Right ventricle myocardium superior (tissue), 1 donor: Measurements from ENCODE around the gene KCNH8. TPM values are rescaled to one million over a fixed set of nuclear protein-coding genes. Genes with fewer than 3 reads are reported as not detected.

Experiments used
- ATAC-seq: fragments of 200-7000 bp; cut with Tn5 transposase; one replicate; pipeline ENCODE4 v1.9.1; 2020; ENCODE audit warnings: mild to moderate bottlenecking; ENCODE audit not compliant: poor library complexity
- DNase-seq: peaks from one replicate; pipeline ENCODE4 v3.0.0-alpha.2; 2020
- intact Hi-C: fragments of 100-400 bp; cut with DNase I; formaldehyde crosslinking; loops from one replicate; pipeline ENCODE4 v1.11.2; 2022
- total RNA-seq: library from RNA; stranded (reverse); fragmentation: NEBNext Ultra II Directional; extraction: Animal tissue kit (Norgen Biotek cat#: 25700); gene quantifications from one replicate; pipeline ENCODE4 v1.2.1, GENCODE V29; 2021
- donor health status: DM: no; HTN: yes; CAD: no; lungs with severe emphysema.

The KCNH8 gene
- total RNA-seq, 1 donor from 2014 or later, result not detected

DNA sequence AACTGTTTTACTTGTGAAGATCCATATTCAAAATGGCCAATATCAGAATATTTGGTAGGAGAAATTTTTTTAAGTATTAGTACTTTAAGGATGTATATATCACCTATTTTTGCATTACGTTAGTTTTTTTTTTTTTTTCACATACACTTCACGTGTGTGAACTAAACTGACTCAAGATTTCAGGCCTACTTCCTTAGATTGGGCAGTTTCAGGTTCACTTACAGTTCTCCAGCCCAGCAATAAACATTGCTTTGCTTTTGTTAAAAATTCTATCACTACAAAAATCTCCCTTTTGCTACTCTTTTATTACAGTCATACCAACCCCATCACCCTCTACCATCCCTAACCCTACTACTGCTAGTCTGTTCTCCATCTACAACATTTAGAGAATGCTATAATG lies 183.6 kb downstream of the KCNH8 start:
- ATAC-seq (no peak), DNase-seq (no peak)
- intact Hi-C loops, result no loop called here

DNA sequence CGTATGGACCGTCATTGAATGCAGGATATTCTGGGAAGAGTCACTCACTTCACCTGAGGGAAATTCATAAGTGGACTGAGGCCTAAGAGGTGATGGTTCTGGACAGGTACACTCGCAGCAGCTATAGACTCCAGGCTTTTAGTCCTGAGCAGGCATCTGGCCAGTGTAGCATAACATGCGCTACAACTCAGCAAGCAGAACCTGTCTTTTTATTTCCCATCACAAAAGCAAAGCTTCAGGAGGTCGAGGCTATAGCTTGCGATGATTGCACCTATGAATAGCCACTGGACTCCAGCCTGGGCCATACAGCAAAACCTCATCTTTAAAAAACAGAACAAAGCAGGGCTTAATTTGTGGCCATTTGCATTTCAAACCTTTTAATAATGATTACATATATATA lies 185.8 kb downstream of the KCNH8 start:
- ATAC-seq, result no peak
- DNase-seq, result no peak
- intact Hi-C loops, result no loop called here

DNA sequence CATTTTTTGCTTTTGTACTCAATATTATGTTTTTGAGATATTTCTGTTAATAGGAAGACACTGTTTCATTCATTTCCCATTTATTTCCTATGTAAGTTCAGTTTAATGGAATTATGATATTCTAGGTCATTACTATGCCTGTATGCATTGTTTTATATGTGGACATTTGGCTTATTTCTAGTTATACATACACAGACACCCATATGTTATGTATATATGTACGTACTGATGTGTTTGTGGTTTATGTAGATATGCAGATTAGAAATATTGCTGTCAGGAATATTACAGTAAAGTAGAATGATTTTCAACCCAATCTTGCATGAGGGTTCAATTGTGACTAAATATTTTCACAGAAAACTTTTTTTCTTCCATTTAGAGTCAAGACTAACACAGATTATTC lies 190.5 kb downstream of the KCNH8 start:
- no peak for ATAC-seq
- DNase-seq, result no peak
- intact Hi-C loops, result no loop called here

DNA sequence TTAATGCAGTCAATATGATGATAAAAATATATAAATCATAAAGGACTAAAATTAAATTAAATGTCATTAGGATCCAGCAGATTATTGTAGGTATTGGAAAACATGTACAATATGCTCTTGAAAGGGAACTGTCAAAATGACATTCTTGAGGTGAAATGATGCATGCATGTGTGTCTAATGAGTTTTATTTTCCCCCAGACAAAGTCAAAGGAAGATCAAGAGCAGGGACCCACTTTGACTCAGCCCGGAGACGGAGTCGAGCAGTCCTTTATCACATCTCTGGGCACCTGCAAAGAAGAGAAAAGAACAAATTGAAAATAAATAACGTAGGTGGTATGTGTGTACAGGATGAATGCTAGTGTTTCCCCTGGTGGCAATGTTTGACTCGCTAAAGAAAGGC lies 194.1 kb downstream of the KCNH8 start:
- ATAC-seq, result no peak
- DNase-seq, result no peak
- intact Hi-C loops, result loop anchor here (10.0 kb wide), 1 partner anchor 202 kb away; no protein-coding TSS in a partner anchor

DNA sequence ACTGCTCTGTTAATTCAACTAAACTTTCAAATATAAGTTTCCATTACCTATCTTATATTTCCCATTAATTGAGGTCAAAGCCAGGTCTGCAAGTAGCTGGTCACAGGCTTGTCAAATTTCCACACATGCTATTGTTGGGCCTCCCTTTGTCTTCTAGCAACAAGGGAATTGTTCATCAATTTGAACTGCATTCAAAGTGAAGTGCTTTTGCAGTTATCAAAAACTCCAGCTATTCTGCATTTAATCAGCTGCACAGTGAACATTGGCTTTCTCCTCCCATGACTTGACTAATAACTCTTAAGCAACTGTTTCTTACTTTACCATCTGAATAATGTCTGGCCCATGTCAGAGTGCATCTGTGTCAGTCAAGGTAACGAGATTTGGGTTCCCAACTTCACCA lies 198.4 kb downstream of the KCNH8 start:
- ATAC-seq, result no peak
- intact Hi-C loops, result loop anchor here (10.0 kb wide), 1 partner anchor 198 kb away; no protein-coding TSS in a partner anchor
- DNase-seq, result no peak

DNA sequence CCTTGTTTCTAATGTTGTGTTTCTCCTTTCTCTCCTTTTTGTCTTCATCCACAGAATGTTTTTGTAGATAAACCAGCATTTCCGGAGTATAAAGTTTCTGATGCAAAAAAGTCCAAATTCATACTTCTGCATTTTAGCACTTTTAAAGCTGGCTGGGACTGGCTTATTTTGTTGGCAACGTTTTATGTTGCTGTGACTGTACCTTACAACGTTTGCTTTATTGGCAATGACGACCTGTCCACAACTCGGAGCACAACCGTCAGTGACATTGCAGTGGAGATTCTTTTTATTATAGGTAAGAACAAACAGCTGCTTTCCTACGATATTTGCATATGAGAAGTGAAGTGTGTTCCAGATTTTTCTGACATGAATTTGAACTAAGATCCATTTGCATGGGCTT lies 199.4 kb downstream of the KCNH8 start:
- ATAC-seq, result no peak
- intact Hi-C loops, result loop anchor here (10.0 kb wide), 1 partner anchor 197 kb away; no protein-coding TSS in a partner anchor

DNA sequence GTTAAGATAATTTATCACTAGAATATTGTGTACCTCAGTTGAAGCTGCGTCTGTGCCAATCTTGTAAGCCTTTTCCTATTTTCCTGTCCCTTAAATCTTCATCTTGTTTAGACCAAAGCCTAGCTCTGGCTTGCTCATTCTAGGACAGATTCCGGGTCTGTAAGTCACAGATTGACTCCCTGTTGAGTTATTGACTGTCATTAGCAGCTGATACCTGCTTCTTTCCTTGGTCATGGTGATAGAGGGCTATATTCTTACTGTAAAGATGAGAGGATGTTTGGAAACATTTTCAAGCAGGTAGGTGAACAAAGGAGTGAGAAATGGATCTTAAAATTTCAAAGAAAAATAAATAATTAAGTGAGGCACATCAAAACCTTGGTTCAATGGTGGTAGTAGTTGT lies 200.2 kb downstream of the KCNH8 start:
- intact Hi-C loops, result loop anchor here (10.0 kb wide), 1 partner anchor 196 kb away; no protein-coding TSS in a partner anchor

More for the DNA sequence above, 199.4 kb downstream of the KCNH8 start:
- no peak for DNase-seq

DNA sequence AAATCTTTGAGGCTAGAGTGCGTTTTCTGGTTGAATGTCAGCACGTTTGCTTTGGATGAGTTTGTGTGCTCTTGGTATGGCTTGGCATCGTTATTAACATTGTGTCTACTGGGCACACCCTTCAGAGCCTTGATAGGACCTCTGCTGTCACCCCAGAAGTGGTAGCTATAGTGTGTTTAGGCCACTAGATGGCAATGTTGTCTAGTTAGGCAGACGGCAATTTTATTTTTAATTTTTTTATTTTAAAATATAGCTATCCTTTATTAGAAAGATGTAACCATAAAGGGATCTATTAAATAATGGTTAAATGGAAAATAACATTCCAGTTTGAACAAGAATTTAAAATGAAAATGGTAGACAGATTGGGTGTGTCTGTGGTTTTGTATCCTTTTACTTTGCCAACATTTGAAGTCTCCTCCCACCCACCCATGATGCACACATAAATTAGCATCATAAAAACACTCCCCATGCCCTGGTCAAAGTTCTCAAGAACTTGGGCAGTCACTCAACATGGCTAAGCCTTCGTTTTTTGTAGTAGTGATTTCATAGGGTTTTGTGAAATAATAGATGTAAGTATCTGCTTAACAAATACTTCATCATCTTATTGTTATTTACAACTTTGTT lies 200.7 kb downstream of the KCNH8 start:
- DNase-seq (no peak), ATAC-seq (no peak)
- intact Hi-C loops, result loop anchor here (10.0 kb wide), 1 partner anchor 196 kb away; no protein-coding TSS in a partner anchor

More for the DNA sequence above, 200.2 kb downstream of the KCNH8 start:
- ATAC-seq (no peak), DNase-seq (no peak)

DNA sequence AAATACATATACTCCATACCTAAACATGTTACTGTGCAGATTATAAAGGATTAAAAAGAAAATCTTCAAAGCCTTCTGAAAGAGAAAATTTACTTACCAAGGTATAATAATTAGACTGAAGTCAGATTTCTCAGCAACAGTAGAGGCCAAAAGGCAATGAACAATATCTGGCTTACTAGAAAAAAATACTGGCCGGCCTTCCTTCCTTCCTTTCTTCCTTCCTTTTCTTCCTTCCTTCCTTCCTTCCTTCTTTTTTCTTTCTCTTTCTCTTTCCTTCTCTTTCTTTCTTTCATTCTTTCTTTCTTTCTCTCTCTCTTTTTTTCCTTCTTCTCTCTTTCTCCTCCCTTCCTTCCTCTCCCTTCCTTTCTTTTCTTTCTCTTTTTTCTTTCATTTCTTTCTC lies 209.6 kb downstream of the KCNH8 start:
- ATAC-seq (no peak), DNase-seq (no peak)
- intact Hi-C loops, result no loop called here

DNA sequence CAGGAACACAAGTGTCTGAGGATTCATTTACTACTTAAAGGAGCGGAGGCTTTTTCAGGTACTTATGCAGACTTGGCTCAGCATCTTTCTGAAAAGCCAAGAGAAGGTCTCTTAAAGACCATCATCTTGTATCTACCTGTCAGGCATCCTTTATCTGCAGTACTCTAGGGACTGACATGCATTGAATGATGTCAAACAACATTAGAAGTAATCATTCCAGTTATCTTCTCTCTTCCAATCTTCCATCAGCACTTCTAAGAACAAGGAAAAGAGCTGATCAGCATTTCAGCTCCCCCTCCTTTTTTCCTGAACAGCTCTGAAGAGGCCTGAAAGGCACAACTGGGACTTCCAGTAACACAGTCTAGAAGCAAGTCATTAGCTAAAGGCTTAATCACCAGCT lies 214.8 kb downstream of the KCNH8 start:
- DNase-seq, result no peak
- intact Hi-C loops, result no loop called here
- ATAC-seq, result no peak

DNA sequence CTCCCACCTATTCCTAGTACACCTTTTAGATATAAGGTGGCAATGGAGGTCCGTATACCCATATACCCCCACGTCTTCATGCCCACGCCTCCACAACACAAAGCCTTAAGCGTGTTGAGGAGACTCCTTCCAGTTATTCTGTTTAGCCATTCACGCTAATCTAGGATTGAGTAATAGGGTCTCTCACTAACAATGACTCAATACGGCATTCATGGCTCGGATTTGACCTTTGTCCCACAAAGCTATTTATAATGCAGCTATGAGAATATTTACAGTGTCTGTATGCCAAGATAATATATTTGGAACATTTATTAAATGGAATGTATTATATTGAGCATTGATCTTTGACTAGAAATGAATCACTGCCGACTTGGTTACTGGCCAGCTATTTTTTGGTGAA lies 215.8 kb downstream of the KCNH8 start:
- ATAC-seq (no peak), DNase-seq (no peak)
- intact Hi-C loops, result no loop called here

DNA sequence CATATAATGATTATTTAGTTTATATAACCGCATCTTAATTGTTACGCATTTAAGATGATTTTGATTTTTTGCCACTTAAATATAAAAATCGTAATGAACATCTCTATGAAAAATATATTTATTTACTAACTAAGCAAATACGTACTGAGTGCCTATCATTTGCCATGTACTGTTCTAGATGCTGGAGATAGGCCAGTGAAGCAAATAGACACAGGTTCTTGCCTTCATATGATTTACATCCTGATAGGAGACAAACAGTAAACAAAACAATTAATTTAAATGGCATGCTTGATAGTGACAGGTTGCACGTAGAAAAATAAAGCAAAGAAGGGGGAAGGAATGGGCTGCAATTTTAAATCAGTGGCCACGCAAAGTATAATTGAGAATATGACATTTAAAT lies 217.2 kb downstream of the KCNH8 start:
- DNase-seq (no peak), ATAC-seq (no peak)
- intact Hi-C loops, result no loop called here

DNA sequence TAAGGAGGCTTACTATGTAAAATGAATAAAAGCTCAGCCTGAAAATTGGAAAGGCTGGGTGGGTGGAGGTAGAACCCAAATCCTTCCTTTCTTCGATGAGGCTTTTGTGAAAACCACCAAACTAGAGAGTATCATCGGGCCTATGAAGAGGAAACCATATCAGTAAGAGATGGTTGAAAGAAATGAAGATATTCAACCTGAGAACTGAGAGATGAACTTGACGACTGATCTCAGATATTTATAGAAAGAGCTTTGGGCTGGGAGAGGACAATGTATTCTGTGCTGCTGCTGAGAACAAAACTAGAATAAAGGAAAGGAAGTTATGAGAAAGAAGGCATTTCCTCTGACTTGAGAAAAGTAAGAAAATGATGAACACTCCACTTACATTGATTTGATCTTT lies 236.6 kb downstream of the KCNH8 start:
- intact Hi-C loops, result no loop called here
- ATAC-seq (no peak), DNase-seq (no peak)

DNA sequence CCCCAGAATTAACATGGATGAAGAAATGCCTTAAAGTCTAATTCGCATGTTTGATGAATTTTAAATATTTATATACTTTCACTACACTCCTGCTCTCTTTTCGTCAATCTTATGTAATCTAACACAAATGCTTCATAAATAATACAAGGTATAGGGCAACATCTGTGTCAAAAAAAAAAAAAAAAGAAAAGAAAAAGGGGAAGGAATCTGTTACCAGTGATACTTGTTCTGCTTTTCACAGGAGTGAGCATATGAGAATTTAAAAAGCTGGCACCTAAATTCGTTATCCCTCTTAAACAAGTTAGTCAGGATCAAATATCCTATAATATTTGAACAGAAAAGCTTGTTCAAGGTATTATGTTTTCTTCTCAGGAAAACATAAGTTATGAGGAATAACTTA lies 243.8 kb downstream of the KCNH8 start:
- DNase-seq (no peak), ATAC-seq (no peak)
- intact Hi-C loops, result no loop called here

DNA sequence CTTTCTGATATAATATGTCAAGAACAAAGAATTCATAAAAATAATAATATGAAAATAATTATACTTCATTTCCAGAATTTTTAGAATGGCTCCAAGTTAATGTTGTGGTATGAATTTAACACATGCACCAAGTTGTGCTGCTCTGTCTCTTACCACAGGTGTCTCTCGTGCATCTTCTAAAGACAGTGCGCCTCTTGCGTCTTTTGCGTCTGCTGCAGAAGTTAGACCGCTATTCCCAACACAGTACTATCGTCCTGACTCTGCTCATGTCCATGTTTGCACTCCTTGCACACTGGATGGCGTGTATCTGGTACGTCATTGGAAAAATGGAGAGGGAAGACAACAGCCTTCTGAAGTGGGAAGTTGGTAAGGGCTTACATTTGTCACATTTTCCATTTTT lies 246.6 kb downstream of the KCNH8 start:
- intact Hi-C loops, result no loop called here
- DNase-seq (no peak), ATAC-seq (no peak)

DNA sequence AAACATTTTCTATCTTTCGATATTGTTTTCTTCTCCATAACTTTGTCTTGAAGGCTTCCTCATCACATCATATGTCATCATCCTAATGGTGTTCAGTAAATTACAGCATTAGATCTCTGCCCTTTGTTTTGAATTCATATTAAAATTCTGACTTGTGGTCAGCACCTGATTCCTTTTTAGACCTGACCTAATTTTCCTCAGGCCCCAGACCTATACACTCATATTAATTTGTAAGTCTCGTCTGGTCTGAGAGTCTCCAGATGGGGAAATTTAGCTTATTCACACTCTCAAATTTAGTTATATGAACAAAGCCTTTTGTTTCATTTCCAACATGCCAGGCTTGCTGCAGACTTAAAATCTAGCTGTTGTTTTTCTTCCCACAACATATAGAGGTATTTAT lies 248.4 kb downstream of the KCNH8 start:
- DNase-seq (no peak), ATAC-seq (no peak)
- intact Hi-C loops, result no loop called here

DNA sequence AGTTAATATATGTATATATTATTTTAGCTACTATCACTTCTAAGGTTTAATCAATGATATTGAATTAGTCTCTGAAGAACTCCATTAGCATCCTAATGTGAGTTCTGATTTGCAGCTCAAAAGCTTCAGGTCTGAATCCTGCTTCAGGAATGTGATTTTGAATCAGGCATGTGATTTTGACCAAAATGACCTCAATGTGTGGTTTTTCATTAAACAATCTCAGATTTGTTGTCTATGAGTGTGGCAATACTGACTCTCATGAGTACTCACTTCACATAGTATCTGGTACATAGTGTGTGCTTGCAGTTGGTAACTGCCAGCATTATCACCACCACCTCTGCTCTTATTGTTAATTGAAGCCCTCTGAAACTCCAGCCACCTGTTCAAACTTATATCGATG lies 251.0 kb downstream of the KCNH8 start:
- intact Hi-C loops, result no loop called here
- DNase-seq (no peak), ATAC-seq (no peak)

DNA sequence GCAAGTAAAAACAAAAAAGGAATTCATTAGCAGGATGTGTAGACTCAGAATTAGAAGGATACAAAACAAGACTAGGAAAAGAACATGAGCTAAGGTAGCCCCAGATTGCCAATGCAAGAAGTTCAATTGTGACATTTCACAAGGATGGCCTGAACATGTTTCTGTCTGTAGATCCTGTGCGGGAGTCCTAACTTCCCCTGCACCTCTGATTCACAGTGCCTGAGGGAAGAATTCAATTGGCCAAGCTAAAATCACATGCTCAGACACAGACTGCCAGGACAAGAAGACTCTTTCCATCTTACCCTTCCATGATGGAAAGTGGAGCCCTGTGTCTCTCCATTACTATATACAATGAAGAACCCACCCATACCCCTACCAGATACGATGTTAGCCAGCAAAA lies 251.5 kb downstream of the KCNH8 start:
- intact Hi-C loops, result no loop called here
- no peak for ATAC-seq
- DNase-seq, result no peak

DNA sequence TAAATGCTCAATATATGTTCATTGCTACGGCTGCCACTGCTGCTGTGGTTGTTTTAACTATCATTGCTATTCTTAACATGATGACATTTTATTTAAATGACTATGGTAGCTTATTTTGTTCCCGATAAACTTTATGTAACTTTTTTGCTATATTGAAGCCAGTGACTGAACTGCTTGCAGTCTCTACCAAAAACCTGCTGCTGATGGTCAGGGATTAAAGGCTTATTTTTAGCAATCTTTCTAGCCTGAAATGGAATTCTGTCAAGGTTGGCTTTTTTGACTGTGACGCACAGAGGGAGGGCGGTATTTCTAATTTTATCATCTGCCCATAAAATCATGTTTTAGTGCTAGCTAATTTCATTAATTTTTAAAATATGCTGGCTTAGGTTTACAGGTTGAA lies 271.8 kb downstream of the KCNH8 start:
- intact Hi-C loops, result no loop called here
- ATAC-seq (no peak), DNase-seq (no peak)

DNA sequence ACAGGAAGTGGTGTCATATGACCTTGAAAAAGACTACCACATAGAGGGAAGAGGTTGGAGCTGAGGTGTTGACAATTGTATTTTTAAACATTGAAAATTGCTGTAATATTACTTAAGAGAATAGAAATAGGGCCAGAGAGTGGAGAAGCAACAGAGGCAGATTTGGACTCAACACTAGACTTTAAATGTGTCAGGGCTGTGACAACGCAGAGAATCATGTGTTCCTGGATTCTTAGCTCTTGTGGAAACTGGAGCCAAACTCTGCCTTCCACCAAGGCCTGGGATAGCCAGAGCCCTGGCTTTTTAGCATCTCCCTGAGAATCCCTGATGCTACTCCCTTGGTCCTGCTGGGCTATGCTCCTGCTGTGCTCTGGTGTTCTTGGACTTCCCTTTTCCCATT lies 277.5 kb downstream of the KCNH8 start:
- intact Hi-C loops, result no loop called here
- no peak for ATAC-seq
- no peak for DNase-seq
